ENCODE measurements around the gene SSTR3. TPM values are rescaled to one million over a fixed set of nuclear protein-coding genes. Genes with fewer than 3 reads are reported as not detected.

The SSTR3 gene
- total RNA-seq, 1 donor from 2014 or later: 0.09 TPM

GRCh38 chr22:37177755-37178154, 34.5 kb downstream of the SSTR3 start:
- Mint-ChIP-seq H3K36me3 (ENCODE audit: low read depth) (no peaks in the 10 kb centered on the region), H3K9me3 (no peaks in the 10 kb centered on the region), H3K27me3 (ENCODE audit: low read depth) (no peaks in the 10 kb centered on the region), H3K4me1 (peaks cover 24% of the 10 kb centered on the region), H3K4me3 (no peak overlapping the region), H3K27ac (ENCODE audit: unreplicated experiment) (peak overlapping the region; percentile 79)
- TF ChIP-seq, protein P1, sequence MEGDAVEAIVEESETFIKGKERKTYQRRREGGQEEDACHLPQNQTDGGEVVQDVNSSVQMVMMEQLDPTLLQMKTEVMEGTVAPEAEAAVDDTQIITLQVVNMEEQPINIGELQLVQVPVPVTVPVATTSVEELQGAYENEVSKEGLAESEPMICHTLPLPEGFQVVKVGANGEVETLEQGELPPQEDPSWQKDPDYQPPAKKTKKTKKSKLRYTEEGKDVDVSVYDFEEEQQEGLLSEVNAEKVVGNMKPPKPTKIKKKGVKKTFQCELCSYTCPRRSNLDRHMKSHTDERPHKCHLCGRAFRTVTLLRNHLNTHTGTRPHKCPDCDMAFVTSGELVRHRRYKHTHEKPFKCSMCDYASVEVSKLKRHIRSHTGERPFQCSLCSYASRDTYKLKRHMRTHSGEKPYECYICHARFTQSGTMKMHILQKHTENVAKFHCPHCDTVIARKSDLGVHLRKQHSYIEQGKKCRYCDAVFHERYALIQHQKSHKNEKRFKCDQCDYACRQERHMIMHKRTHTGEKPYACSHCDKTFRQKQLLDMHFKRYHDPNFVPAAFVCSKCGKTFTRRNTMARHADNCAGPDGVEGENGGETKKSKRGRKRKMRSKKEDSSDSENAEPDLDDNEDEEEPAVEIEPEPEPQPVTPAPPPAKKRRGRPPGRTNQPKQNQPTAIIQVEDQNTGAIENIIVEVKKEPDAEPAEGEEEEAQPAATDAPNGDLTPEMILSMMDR (conservative IDR thresholded peaks at IDR 0.05): no peak
- DNase-seq (ENCODE audit: low read depth, low spot score): no peak

- TF ChIP-seq, protein P1 (conservative IDR thresholded peaks at IDR 0.05): no peak
- Mint-ChIP-seq H3K27ac (ENCODE audit: unreplicated experiment) (no peak overlapping the region), H3K4me3 (no peak overlapping the region), H3K4me1 (peaks cover 24% of the 10 kb centered on the region), H3K36me3 (ENCODE audit: low read depth) (no peaks in the 10 kb centered on the region), H3K27me3 (ENCODE audit: low read depth) (no peaks in the 10 kb centered on the region), H3K9me3 (no peaks in the 10 kb centered on the region)
- no peak for DNase-seq (ENCODE audit: low read depth, low spot score)
Measured at GRCh38 chr22:37177221-37177620, 35.1 kb downstream of the SSTR3 start.

- TF ChIP-seq, protein P1 (conservative IDR thresholded peaks at IDR 0.05): no peak
- no peak overlapping the region for H3K4me3 Mint-ChIP-seq
- no peak overlapping the region for H3K27ac Mint-ChIP-seq (ENCODE audit: unreplicated experiment)
- no peak for DNase-seq (ENCODE audit: low read depth, low spot score)
- H3K27me3 Mint-ChIP-seq (ENCODE audit: low read depth): no peaks in the 10 kb centered on the region
- H3K4me1 Mint-ChIP-seq: peaks cover 24% of the 10 kb centered on the region
- no peaks in the 10 kb centered on the region for H3K36me3 Mint-ChIP-seq (ENCODE audit: low read depth)
- H3K9me3 Mint-ChIP-seq: no peaks in the 10 kb centered on the region
Measured at GRCh38 chr22:37176464-37177061, 35.7 kb downstream of the SSTR3 start.

- no peaks in the 10 kb centered on the region for H3K36me3 Mint-ChIP-seq (ENCODE audit: low read depth)
- TF ChIP-seq, protein P1 (conservative IDR thresholded peaks at IDR 0.05): no peak
- DNase-seq (ENCODE audit: low read depth, low spot score): no peak
- no peak overlapping the region for H3K27ac Mint-ChIP-seq (ENCODE audit: unreplicated experiment)
- peaks cover 24% of the 10 kb centered on the region for H3K4me1 Mint-ChIP-seq
- H3K27me3 Mint-ChIP-seq (ENCODE audit: low read depth): peaks cover 3% of the 10 kb centered on the region
- H3K4me3 Mint-ChIP-seq: no peak overlapping the region
- H3K9me3 Mint-ChIP-seq: no peaks in the 10 kb centered on the region
Measured at GRCh38 chr22:37175414-37176281, 36.6 kb downstream of the SSTR3 start.

DNA sequence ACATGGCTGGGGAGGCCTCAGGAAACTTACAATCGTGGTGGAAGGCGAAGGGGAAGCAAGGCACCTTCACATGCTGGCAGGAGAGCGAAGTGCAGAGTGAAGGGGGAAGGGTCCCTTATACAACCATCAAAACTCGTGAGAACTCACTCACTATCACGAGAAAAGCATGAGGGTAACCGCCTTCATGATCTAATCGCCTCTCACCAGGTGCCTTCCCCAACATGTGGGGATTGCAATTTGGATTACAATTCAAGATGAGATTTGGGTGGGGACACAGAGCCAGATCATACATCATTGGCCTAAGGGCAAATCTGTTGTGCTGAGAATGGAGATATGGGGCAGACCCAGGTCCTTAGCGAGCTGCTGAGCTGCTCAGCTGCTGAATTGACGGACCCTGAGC, 37.3 kb downstream of the SSTR3 start:
- H3K27ac Mint-ChIP-seq (ENCODE audit: unreplicated experiment): no peak overlapping the region
- peaks cover 24% of the 10 kb centered on the region for H3K4me1 Mint-ChIP-seq
- peaks cover 3% of the 10 kb centered on the region for H3K27me3 Mint-ChIP-seq (ENCODE audit: low read depth)
- no peaks in the 10 kb centered on the region for H3K9me3 Mint-ChIP-seq
- H3K36me3 Mint-ChIP-seq (ENCODE audit: low read depth): no peaks in the 10 kb centered on the region
- DNase-seq (ENCODE audit: low read depth, low spot score): no peak
- no peak overlapping the region for H3K4me3 Mint-ChIP-seq
- TF ChIP-seq, protein P1 (conservative IDR thresholded peaks at IDR 0.05): no peak

Data from neural crest cell (in vitro differentiated cells).